ENCODE data around the gene PDPK1.
"Not testable (repeated sequence)": the region's sequence is repeated elsewhere in the genome, so short reads cannot be mapped to it uniquely, and the experiment has no call there.

GRCh38 chr16:2575839-2576238, 38.0 kb downstream of the PDPK1 start:
- not testable (repeated sequence) for TF ChIP-seq CTCF (conservative IDR thresholded peaks at IDR 0.05; ENCODE audit: low read length); EZH2phosphoT487 (IDR thresholded peaks at IDR 0.05; ENCODE audit: borderline replicate concordance, low read depth, low read length)

All from OCI-LY7 (cell line).